ENCODE measurements around the gene TAMM41.
"Not testable (repeated sequence)": the region's sequence is repeated elsewhere in the genome, so short reads cannot be mapped to it uniquely, and the experiment has no call there.

TAMM41 gene

GRCh38 chr3:11810276-11810675, 36.4 kb downstream of the TAMM41 start:
- no peak for DNase-seq

GRCh38 chr3:11808231-11808630, 38.5 kb downstream of the TAMM41 start:
- DNase-seq: no peak

DNA sequence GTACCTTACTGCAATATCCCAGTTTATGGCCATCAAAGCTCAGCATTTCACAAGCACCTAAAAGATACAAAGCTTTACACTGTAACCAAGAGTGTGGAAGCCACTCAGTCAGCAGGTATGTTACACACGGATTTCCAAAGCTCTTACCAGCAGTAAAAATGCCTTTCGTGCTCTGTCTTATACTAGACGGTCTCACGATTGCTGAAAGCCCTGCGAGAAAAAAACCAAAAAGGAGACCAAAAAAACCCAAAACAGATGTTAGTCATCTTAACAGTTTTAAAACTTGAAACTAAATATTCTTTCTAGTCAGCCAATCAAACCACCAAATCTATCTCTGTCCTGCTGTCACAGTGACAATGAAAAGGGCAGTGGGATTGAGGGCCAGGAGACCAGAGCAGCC, 39.0 kb downstream of the TAMM41 start:
- DNase-seq: no peak

- no peak for DNase-seq
These were observed 41.0 kb downstream of the TAMM41 start for GRCh38 chr3:11805716-11806115.

- peak; percentile 69 for DNase-seq
These were observed 42.5 kb downstream of the TAMM41 start for GRCh38 chr3:11803977-11804892.

DNA sequence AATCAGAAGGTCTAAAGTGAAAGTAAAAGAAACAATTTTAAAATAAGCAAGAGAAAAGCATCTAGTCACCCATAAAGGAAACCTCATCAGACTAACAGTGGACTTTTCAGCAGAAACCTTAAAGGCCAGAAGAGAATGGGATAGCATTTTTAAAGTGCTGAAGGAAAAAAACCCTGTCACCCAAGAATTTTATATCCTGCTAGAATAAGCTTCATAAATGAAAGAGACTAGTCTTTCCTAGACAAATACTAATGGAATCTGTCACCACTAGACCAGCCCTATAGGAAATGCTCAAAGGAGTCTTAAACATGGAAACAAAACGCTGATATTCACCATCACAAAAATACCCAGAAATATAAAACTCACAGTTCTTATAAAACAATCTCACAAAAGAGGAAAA, 46.9 kb downstream of the TAMM41 start:
- DNase-seq: no peak

DNA sequence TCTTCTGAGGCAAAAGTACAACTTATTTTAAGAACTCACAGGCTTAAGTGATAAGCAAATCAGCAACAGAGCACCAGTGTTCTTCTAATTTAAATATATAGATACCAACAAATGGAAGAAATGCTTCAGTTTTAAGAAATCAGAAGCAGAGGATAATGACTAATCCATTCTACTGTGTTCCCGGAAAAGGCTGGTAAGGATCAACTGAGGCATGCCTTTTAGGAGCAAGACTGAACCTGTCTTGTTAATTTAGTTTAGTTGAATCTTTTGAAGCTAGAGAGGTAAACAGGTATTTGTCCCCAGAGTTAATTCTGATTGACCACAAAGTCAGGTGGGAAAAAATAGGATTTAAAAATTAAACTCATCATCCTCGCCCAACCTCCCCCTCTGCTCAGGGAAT, 51.8 kb downstream of the TAMM41 start:
- DNase-seq: no peak

GRCh38 chr3:11791339-11792200, 55.1 kb downstream of the TAMM41 start:
- no peak for DNase-seq

GRCh38 chr3:11789412-11789811, 57.3 kb downstream of the TAMM41 start:
- no peak for DNase-seq

GRCh38 chr3:11784971-11785377, 61.7 kb downstream of the TAMM41 start:
- DNase-seq: no peak

DNA sequence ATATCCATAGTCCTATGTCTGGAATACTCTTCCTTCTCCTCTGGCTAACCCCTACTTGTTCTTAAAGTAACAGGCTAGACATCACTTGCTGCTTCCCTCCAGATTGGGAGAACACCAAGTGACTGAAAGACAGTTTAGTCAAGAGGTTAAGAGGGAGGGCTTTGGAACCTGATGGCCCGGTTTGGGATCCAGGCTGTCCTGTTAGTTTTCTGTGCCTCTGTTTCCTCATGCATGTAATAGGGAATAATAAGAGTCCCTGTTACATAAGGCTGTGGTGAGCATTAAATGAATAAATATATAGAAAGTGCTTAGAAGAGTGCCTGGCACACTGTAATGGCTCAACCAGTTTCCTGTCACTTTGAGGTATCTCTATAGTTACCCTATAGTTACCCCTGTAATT, 66.3 kb downstream of the TAMM41 start:
- DNase-seq: no peak

GRCh38 chr3:11779626-11780025, 67.1 kb downstream of the TAMM41 start:
- no peak for DNase-seq

- DNase-seq: no peak
These were observed 68.4 kb downstream of the TAMM41 start for GRCh38 chr3:11778248-11778647.

DNA sequence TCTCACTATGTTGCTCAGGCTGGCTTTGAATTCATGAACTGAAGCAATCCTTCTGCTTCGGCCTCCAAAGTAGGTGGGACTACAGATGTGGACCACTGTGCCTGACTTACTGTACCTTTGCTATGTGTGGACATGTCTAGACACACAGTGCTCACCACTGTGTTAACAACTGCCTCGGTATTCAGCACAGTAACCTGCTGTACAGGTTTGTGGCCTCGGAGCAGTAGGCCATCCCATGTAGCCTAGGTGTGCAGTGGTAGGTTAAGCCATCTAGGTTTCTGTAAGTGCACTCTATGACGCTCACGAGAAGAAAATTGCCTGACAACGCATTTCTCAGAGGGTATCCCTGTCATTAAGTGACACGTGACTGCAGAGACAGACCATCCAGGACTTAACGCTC, 70.3 kb downstream of the TAMM41 start:
- no peak for DNase-seq

DNA sequence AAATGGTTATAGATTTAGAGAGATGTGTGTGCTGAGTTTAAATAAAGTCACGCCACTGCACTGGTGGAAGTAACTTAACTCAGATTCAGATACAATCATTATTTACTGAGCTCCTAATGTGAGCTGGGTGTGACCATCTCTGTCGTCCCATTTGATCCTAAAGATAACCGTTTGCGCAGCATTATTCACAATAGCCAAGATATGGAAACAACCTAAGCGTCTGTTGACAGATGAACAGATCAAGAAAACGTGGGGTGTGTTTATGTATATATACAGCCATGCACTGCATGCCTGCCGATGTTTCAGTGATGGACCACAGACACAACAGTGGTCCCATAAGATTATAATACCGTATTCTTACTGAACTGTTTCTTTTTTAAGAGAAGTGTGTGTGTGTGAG, 71.2 kb downstream of the TAMM41 start:
- DNase-seq: no peak

- DNase-seq: peak; percentile 83
These were observed 72.3 kb downstream of the TAMM41 start for GRCh38 chr3:11774296-11774877.

GRCh38 chr3:11771931-11772330, 74.8 kb downstream of the TAMM41 start:
- DNase-seq: not testable (repeated sequence)

DNA sequence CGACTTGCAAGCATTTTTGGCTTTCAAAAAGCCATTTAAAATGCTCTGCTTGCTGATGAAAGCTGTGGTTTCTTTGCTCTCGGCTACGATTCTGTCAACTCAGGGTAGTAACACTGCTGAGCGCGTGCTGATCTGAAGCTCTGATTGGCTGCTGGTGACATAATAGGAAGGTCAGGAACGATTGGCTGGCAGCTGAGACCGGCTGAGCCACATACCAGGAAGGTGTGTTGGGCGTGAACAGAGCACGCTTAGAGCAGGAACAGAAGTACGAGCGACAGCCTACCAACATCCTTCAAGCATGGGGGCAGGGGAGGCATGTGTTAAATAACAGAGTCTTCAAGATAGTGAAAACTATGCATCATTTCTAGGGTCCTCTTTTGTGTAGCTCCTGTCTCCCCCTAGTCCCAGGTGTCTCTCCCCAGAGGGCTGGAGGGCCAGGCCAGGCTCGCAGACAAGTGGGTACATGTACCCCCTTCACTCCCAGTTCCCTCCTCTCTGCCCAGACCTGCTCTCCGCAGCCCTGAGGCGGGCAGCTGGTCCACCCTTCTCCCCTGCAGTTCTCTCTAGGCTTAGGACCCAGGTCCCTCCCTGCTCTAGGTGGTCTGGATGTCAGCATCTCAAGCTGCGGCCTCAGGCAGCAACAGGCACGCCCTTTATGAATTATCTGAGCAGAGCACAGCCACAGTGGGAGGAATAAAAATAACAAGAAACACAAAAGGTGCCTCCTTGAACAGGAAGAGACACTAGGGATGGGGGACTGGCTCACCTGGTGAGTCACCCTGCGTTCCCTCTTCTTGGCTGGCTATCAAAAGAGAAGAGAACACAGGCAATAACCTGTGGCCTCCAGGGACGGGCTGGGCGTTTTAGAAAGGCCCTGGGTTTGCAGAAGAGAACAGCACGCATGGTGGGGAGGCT, 76.0 kb downstream of the TAMM41 start:
- DNase-seq: peak; percentile 49

GRCh38 chr3:11769704-11770476, 76.8 kb downstream of the TAMM41 start:
- DNase-seq: no peak

DNA sequence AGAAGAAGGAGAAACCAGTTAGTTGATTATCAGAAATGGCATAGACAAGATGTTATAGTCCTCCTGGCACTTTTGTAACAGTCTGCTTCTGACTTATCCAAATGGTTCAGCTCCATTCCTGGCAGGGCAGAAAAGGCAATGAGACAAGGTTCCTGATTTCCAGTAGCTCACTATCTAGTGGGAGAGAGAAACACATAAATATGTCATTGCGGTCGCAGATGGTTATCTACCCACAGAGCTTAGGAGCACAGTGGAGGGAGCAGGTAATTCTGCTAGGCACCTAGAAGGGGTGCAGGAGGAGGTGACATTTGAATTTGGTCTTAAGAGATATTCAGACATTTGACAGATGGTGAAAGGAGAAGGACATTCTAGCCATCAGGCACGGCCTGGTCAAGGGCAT, 78.1 kb downstream of the TAMM41 start:
- no peak for DNase-seq

DNA sequence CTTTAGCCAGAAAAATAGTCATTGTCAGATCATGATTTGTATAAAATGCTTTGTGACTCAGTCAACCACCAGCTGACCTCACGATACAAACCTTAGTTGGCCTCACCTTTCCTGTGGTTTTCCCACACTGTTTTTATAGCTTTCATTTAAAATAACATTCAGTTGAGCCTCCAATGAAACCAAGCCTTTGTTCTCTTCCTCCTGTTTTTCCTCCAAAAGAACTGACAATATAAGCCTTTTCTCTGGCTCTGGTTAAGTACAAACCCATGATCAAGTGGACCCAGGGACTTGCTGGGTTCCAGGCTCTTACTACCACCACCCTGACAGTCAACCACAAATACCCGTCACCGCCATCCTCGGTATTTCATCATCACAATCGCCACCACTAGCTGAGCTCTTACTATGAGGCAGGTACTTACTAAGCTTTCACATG, 81.7 kb downstream of the TAMM41 start:
- DNase-seq: no peak

GRCh38 chr3:11759996-11760395, 86.7 kb downstream of the TAMM41 start:
- DNase-seq: no peak

All from NCI-H82 (cell line).